ENCODE measurements around the gene LYPD4.

DNA sequence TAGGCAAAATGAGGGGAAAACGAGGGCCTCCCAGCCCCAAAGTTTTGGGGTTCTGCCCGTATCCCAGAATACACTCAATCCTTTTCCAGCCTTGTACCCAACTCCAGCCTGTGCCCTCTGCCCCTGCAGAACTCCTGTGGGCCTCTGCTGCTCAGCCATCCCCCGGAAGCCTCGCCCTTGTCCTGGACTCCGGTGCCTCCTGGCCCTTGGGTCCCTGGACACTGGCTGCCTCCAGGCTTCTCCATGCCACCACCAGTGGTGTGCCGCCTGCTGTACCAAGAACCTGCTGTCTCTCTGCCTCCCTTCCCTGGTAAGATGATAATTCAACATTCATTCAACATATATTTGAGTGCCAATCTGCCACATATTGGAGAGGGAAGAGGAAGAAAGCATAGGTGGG is 4.2 kb upstream of the LYPD4 start:
- TF ChIP-seq FOXM1 (IDR thresholded peaks at IDR 0.05; ENCODE audit: borderline replicate concordance): no peak
- TF ChIP-seq TARDBP (IDR thresholded peaks at IDR 0.05): no peak
- no peak for TF ChIP-seq CTBP1 (IDR thresholded peaks at IDR 0.05; ENCODE audit: borderline replicate concordance)
